Glutamatergic neuron (in vitro differentiated cells): Measurements from ENCODE around the gene PTOV1. TPM values are rescaled to one million over a fixed set of nuclear protein-coding genes. Genes with fewer than 3 reads are reported as not detected.

Source experiments
- DNase-seq: peaks from one replicate; pipeline ENCODE4 v3.0.0; 2022
- H3K27ac Mint-ChIP-seq: one replicate; pipeline ENCODE4 v1.8.0; 2020; ENCODE audit warnings: mild to moderate bottlenecking, mixed read lengths, inconsistent platforms; ENCODE audit not compliant: unreplicated experiment
- H3K27me3 Mint-ChIP-seq: one replicate; pipeline ENCODE4 v1.8.0; 2020; ENCODE audit warnings: mild to moderate bottlenecking, moderate library complexity, mixed read lengths, inconsistent platforms; ENCODE audit not compliant: unreplicated experiment
- H3K36me3 Mint-ChIP-seq: one replicate; pipeline ENCODE4 v1.8.0; 2020; ENCODE audit warnings: mild to moderate bottlenecking, mixed read lengths, inconsistent platforms; ENCODE audit not compliant: unreplicated experiment
- H3K4me1 Mint-ChIP-seq: one replicate; pipeline ENCODE4 v1.8.0; 2020; ENCODE audit warnings: mild to moderate bottlenecking, low read depth, mixed read lengths, inconsistent platforms; ENCODE audit not compliant: unreplicated experiment
- H3K4me3 Mint-ChIP-seq: one replicate; pipeline ENCODE4 v1.8.0; 2020; ENCODE audit warnings: mild to moderate bottlenecking, mixed read lengths, inconsistent platforms; ENCODE audit not compliant: unreplicated experiment
- H3K9me3 Mint-ChIP-seq: one replicate; pipeline ENCODE4 v1.8.0; 2020; ENCODE audit warnings: mild to moderate bottlenecking, moderate library complexity, mixed read lengths, inconsistent platforms; ENCODE audit not compliant: unreplicated experiment
- CTCF ChIP-seq: fragments of 200-600 bp; sonication (generic); IDR thresholded peaks from one replicate; pipeline ENCODE4 v1.5.0; 2021; ENCODE audit not compliant: partially characterized antibody, unreplicated experiment
- total RNA-seq: library from RNA; stranded (reverse); fragmentation: NEBNext Ultra II Directional; extraction: Animal tissue kit (Norgen Biotek cat#: 25700); gene quantifications from one replicate; pipeline ENCODE4 v1.2.1, GENCODE V29; 2021; ENCODE audit not compliant: unreplicated experiment

PTOV1 gene
- total RNA-seq, 1 donor from 2014 or later, result 342 TPM

GRCh38 chr19:49847731-49848696 lies 2.9 kb upstream of the PTOV1 start:
- peaks cover 5% of the 10 kb centered on the region for H3K36me3 Mint-ChIP-seq
- no peak overlapping the region for H3K4me3 Mint-ChIP-seq
- peaks cover 10% of the 10 kb centered on the region for H3K27me3 Mint-ChIP-seq
- no peak overlapping the region for H3K27ac Mint-ChIP-seq
- peaks cover 15% of the 10 kb centered on the region for H3K4me1 Mint-ChIP-seq
- no peak for TF ChIP-seq CTCF
- DNase-seq, result no peak
- H3K9me3 Mint-ChIP-seq, result peaks cover 14% of the 10 kb centered on the region

- peaks cover 16% of the 10 kb centered on the region for H3K9me3 Mint-ChIP-seq
- H3K4me3 Mint-ChIP-seq, result peak overlapping the region; percentile 80
- no peak for DNase-seq
- peaks cover 5% of the 10 kb centered on the region for H3K36me3 Mint-ChIP-seq
- H3K4me1 Mint-ChIP-seq, result peaks cover 17% of the 10 kb centered on the region
- no peak overlapping the region for H3K27ac Mint-ChIP-seq
- H3K27me3 Mint-ChIP-seq, result peaks cover 10% of the 10 kb centered on the region
- TF ChIP-seq CTCF, result no peak
These were observed 2.0 kb upstream of the PTOV1 start for GRCh38 chr19:49848938-49849337.

GRCh38 chr19:49849433-49850220 lies 1.3 kb upstream of the PTOV1 start:
- Mint-ChIP-seq H3K4me1 (peaks cover 17% of the 10 kb centered on the region), H3K27ac (peak overlapping the region; percentile 44), H3K36me3 (peaks cover 5% of the 10 kb centered on the region), H3K9me3 (peaks cover 16% of the 10 kb centered on the region), H3K4me3 (peak overlapping the region; percentile 92), H3K27me3 (peaks cover 10% of the 10 kb centered on the region)
- no peak for TF ChIP-seq CTCF
- no peak for DNase-seq

- peaks cover 16% of the 10 kb centered on the region for H3K9me3 Mint-ChIP-seq
- peaks cover 17% of the 10 kb centered on the region for H3K4me1 Mint-ChIP-seq
- DNase-seq, result no peak
- peak overlapping the region; percentile 44 for H3K27ac Mint-ChIP-seq
- TF ChIP-seq CTCF, result no peak
- H3K36me3 Mint-ChIP-seq, result peaks cover 5% of the 10 kb centered on the region
- H3K27me3 Mint-ChIP-seq, result peaks cover 10% of the 10 kb centered on the region
- peak overlapping the region; percentile 92 for H3K4me3 Mint-ChIP-seq
These were observed 805 bp upstream of the PTOV1 start for GRCh38 chr19:49850221-49850486.
